Cardiac fibroblast (primary cell): ENCODE data around the gene SGPL1.

ENCODE experiments used
- DNase-seq, 2 donors: peaks; one replicate each; pipeline versions ENCODE4 v3.0.0 to v3.0.0-alpha.2; 2010; ENCODE audit warnings: low read depth in 2 of 2
- H3K4me3 ChIP-seq, 2 donors: replicated peaks in 1 of 2; 1 replicate in 1 of 2; 2 replicates in 1 of 2; pipeline ENCODE4 v1.5.1; 2011; ENCODE audit warnings: low read depth in 2 of 2, low read length in 2 of 2, mild to moderate bottlenecking in 2 of 2, moderate library complexity in 1 of 2
- CTCF ChIP-seq: IDR thresholded peaks from one replicate; pipeline ENCODE4 v1.5.1; 2011; ENCODE audit warnings: low read depth, mild to moderate bottlenecking, low read length, inconsistent platforms

Gene SGPL1

GRCh38 chr10:70908406-70909296 lies 92.9 kb downstream of the SGPL1 start:
- no peak for DNase-seq
- no peak overlapping the region for H3K4me3 ChIP-seq
- no peak for TF ChIP-seq CTCF

GRCh38 chr10:70909326-70909935 lies 93.7 kb downstream of the SGPL1 start:
- TF ChIP-seq CTCF: no peak
- no peak for DNase-seq
- no peak overlapping the region for H3K4me3 ChIP-seq

- no peak overlapping the region for H3K4me3 ChIP-seq
- no peak for TF ChIP-seq CTCF
- DNase-seq: no peak
Measured at GRCh38 chr10:70910486-70911341, 95.0 kb downstream of the SGPL1 start.

GRCh38 chr10:70911386-70911785 lies 95.6 kb downstream of the SGPL1 start:
- no peak for DNase-seq
- no peak for TF ChIP-seq CTCF

GRCh38 chr10:70912556-70912955 lies 96.8 kb downstream of the SGPL1 start:
- DNase-seq: no peak
- no peak for TF ChIP-seq CTCF
- H3K4me3 ChIP-seq: no peak overlapping the region

More at GRCh38 chr10:70911386-70911785, 95.6 kb downstream of the SGPL1 start:
- no peak overlapping the region for H3K4me3 ChIP-seq

GRCh38 chr10:70913191-70913892 lies 97.6 kb downstream of the SGPL1 start:
- TF ChIP-seq CTCF: no peak
- DNase-seq: no peak
- no peak overlapping the region for H3K4me3 ChIP-seq
